Natural killer cell (primary cell): ENCODE measurements around the gene OLA1. TPM values are rescaled to one million over a fixed set of nuclear protein-coding genes. Genes with fewer than 3 reads are reported as not detected.

Experiments
- ATAC-seq, 3 donors: fragments of 150-1000 bp in 2 of 3; fragments of 200-7000 bp in 1 of 3; cut with Tn5 transposase; 1 replicate in 1 of 3; 2 replicates in 2 of 3; pipeline ENCODE4 v1.10.0; 2021; ENCODE audit warnings: mild to moderate bottlenecking in 2 of 3, moderate library complexity in 2 of 3
- DNase-seq, 2 donors: peaks; one replicate each; pipeline versions ENCODE4 v3.0.0 to v3.0.0-alpha.2; 2013 to 2021; ENCODE audit warnings: mixed read lengths in 1 of 2
- H3K27ac ChIP-seq: one replicate; pipeline ENCODE4 v1.5.1; 2013; ENCODE audit warnings: mild to moderate bottlenecking, low read length
- H3K27me3 ChIP-seq: one replicate; pipeline ENCODE4 v1.6.1; 2013; ENCODE audit warnings: low read length; ENCODE audit not compliant: control insufficient read depth, insufficient read depth
- H3K36me3 ChIP-seq: one replicate; pipeline ENCODE4 v1.6.1; 2013; ENCODE audit warnings: low read length; ENCODE audit not compliant: control insufficient read depth, insufficient read depth
- H3K4me1 ChIP-seq: one replicate; pipeline ENCODE4 v1.6.1; 2013; ENCODE audit warnings: low read length; ENCODE audit not compliant: control insufficient read depth, insufficient read depth
- H3K4me3 ChIP-seq: one replicate; pipeline ENCODE4 v1.5.1; 2013; ENCODE audit warnings: low read length
- H3K9me3 ChIP-seq: one replicate; pipeline ENCODE4 v1.6.1; 2013; ENCODE audit warnings: low read length; ENCODE audit not compliant: control insufficient read depth, insufficient read depth
- H3K27ac Mint-ChIP-seq, 2 donors: one replicate each; pipeline ENCODE4 v1.8.0; 2022; ENCODE audit warnings: mild to moderate bottlenecking in 2 of 2, mixed read lengths in 2 of 2, moderate library complexity in 1 of 2
- H3K27me3 Mint-ChIP-seq, 2 donors: one replicate each; pipeline ENCODE4 v1.8.0; 2022; ENCODE audit warnings: low read depth in 2 of 2, mixed read lengths in 2 of 2
- H3K36me3 Mint-ChIP-seq: one replicate; pipeline ENCODE4 v1.8.0; 2022; ENCODE audit warnings: mixed read lengths
- H3K4me1 Mint-ChIP-seq, 2 donors: one replicate each; pipeline ENCODE4 v1.8.0; 2022; ENCODE audit warnings: mixed read lengths in 2 of 2
- H3K4me3 Mint-ChIP-seq: one replicate; pipeline ENCODE4 v1.8.0; 2022; ENCODE audit warnings: mild to moderate bottlenecking, moderate library complexity, mixed read lengths
- H3K9me3 Mint-ChIP-seq, 2 donors: one replicate each; pipeline ENCODE4 v1.8.0; 2022; ENCODE audit warnings: mixed read lengths in 2 of 2
- WGBS: methylation state at CpG from one replicate; pipeline ENCODE4 v1.1.7; 2013; ENCODE audit warnings: missing lambda C conversion rate; ENCODE audit not compliant: insufficient coverage; 5-methylcytosine and 5-hydroxymethylcytosine counted together
- intact Hi-C: fragments of 100-400 bp; cut with micrococcal nuclease; formaldehyde crosslinking; loops from one replicate; pipeline ENCODE4 v1.14.2; 2022
- total RNA-seq, 4 donors: library from RNA; stranded (reverse); fragments of 120-200 nt in 1 of 4; gene quantifications; one replicate each; pipeline versions ENCODE4 v1.2.3 to v1.2.4, GENCODE V29; 2013 to 2022
- TF ChIP-seq, protein P1 (sequence below): fragments of 200-600 bp; IDR thresholded peaks from one replicate; pipeline ENCODE4 v1.8.0; 2022; ENCODE audit warnings: antibody characterized with exemption

Gene OLA1
- total RNA-seq, 3 donors from 2014 or later (not counting 1 experiment from before 2014, with no cell fraction given): 42.3 to 45.9 (median 43.9) TPM

DNA sequence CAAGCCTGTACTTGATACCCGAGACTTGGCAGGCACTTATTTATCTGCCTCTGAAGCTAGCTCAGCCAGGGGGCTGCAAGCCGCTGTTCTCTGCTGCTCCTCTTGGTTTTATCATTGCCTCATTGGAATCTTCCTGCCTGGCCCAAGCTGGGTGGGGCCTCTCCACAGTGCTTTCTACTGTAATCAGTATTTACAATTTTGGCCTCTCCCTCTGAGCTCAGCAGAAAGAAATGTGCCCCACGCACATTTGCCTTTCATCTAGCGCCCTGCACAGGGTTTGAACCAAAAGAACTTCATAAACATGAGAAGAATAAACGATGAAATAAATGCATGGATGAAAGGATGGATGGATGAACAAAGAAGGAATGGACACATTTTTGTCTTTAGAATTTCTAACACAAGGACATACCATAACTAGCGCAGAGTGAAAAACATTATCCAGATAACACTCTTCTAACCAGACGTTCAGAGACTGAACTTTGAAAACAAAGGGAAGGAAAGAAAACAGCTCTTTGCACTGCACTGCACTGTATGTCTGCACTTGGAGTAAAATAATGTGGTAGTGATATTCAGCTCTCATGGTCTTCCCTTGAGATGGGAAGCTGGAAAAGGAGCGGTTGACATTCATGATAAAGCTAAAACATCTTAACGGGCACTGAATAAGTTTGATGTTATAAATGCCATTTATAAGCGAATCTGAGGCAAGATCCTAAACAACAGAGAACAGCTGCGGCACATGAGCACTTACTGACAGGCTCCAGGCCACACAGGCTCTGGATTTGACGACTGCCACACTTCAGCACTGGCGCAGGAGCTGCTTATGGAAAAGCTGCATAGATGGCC, 196.4 kb downstream of the OLA1 start:
- TF ChIP-seq, protein P1, sequence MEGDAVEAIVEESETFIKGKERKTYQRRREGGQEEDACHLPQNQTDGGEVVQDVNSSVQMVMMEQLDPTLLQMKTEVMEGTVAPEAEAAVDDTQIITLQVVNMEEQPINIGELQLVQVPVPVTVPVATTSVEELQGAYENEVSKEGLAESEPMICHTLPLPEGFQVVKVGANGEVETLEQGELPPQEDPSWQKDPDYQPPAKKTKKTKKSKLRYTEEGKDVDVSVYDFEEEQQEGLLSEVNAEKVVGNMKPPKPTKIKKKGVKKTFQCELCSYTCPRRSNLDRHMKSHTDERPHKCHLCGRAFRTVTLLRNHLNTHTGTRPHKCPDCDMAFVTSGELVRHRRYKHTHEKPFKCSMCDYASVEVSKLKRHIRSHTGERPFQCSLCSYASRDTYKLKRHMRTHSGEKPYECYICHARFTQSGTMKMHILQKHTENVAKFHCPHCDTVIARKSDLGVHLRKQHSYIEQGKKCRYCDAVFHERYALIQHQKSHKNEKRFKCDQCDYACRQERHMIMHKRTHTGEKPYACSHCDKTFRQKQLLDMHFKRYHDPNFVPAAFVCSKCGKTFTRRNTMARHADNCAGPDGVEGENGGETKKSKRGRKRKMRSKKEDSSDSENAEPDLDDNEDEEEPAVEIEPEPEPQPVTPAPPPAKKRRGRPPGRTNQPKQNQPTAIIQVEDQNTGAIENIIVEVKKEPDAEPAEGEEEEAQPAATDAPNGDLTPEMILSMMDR: no peak
- H3K27ac Mint-ChIP-seq: no peak overlapping the region
- Histone ChIP-seq H3K4me3 (no peak overlapping the region), H3K36me3 (no peaks in the 10 kb centered on the region), H3K4me1 (no peaks in the 10 kb centered on the region), H3K9me3 (no peaks in the 10 kb centered on the region), H3K27ac (no peak overlapping the region), H3K27me3 (no peaks in the 10 kb centered on the region)
- H3K27me3 Mint-ChIP-seq: peaks cover 8 to 11% of the 10 kb centered on the region in 2 donors
- no peaks in the 10 kb centered on the region for H3K36me3 Mint-ChIP-seq
- H3K4me1 Mint-ChIP-seq: peaks cover 0 to 5% of the 10 kb centered on the region in 2 donors
- no peaks in the 10 kb centered on the region for H3K9me3 Mint-ChIP-seq
- intact Hi-C loops: loop anchor here (10.0 kb wide), 1 partner anchor 123 kb away; no protein-coding TSS in a partner anchor
- 92% methylated on average over 12 of the region's 13 CpGs for WGBS
- DNase-seq (no peak), ATAC-seq (no peak)
- no peak overlapping the region for H3K4me3 Mint-ChIP-seq

DNA sequence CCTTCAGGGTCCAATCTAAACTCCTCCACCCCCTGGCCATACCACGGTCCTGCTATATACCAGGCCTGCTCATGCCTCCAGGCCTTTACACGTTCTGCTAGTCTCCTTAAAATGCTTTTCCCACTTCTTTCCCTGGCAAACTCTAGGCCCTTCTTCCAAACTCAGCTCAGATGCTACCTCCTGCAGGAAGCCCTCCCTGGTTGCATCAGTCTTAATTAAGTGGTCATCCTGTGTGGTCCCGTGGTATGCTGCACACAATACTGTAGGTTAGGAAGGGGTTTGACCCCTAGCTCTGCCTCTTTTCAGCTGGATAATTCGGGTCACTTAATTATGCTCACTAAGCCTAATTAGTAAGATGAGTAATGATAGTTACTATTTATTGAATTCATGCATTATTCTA, 197.3 kb downstream of the OLA1 start:
- intact Hi-C loops: loop anchor here (10.0 kb wide), 1 partner anchor 124 kb away; no protein-coding TSS in a partner anchor
- no peak overlapping the region for H3K27ac ChIP-seq
- H3K4me1 ChIP-seq: no peaks in the 10 kb centered on the region
- DNase-seq (no peak), ATAC-seq (no peak)
- no peaks in the 10 kb centered on the region for H3K36me3 ChIP-seq
- Mint-ChIP-seq H3K36me3 (no peaks in the 10 kb centered on the region), H3K27me3 (peaks cover 7 to 10% of the 10 kb centered on the region in 2 donors), H3K4me1 (peaks cover 0 to 5% of the 10 kb centered on the region in 2 donors), H3K4me3 (no peak overlapping the region), H3K27ac (no peak overlapping the region), H3K9me3 (no peaks in the 10 kb centered on the region)
- H3K4me3 ChIP-seq: no peak overlapping the region
- 86% methylated on average over 4 of the region's 4 CpGs for WGBS
- no peaks in the 10 kb centered on the region for H3K9me3 ChIP-seq
- TF ChIP-seq, protein P1: no peak
- no peaks in the 10 kb centered on the region for H3K27me3 ChIP-seq

DNA sequence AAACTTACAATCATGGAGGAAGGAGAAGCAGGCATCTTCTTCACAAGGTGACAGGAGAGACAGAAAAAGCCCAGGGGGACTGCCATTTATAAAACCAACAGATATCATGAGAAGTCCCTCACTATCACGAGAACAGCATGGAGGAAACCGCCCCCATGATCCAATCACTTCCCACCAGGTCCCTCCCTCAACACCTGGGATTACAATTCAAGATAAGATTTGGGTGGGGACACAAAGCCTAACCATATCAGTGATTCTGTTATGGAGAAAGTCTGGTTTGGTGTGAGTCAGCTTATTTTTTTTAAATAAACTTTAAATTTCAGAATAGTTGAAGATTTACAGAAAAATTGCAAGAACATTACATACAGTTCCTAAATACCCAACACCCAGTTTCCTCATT, 198.4 kb downstream of the OLA1 start:
- H3K4me1 Mint-ChIP-seq: peaks cover 0 to 5% of the 10 kb centered on the region in 2 donors
- Histone ChIP-seq H3K36me3 (no peaks in the 10 kb centered on the region), H3K9me3 (no peaks in the 10 kb centered on the region), H3K27me3 (no peaks in the 10 kb centered on the region), H3K4me3 (no peak overlapping the region), H3K4me1 (no peaks in the 10 kb centered on the region), H3K27ac (no peak overlapping the region)
- 50% methylated on average over 2 of the region's 2 CpGs for WGBS
- ATAC-seq: no peak
- H3K27me3 Mint-ChIP-seq: peaks cover 3 to 6% of the 10 kb centered on the region in 2 donors
- no peak overlapping the region for H3K4me3 Mint-ChIP-seq
- intact Hi-C loops: loop anchor here (10.0 kb wide), 1 partner anchor 125 kb away; no protein-coding TSS in a partner anchor
- no peaks in the 10 kb centered on the region for H3K36me3 Mint-ChIP-seq
- TF ChIP-seq, protein P1: no peak
- no peak overlapping the region for H3K27ac Mint-ChIP-seq
- H3K9me3 Mint-ChIP-seq: no peaks in the 10 kb centered on the region
- DNase-seq: no peak
